Type B pancreatic cell (in vitro differentiated cells): ENCODE data around the gene NAA25. TPM values are rescaled to one million over a fixed set of nuclear protein-coding genes. Genes with fewer than 3 reads are reported as not detected.
A peak's percentile ranks its signal among the peaks of the same experiment; 100 is the strongest.

Experiments used
- DNase-seq: peaks from one replicate; pipeline ENCODE4 v3.0.0; 2021; ENCODE audit warnings: mixed read lengths; ENCODE audit not compliant: unreplicated experiment; ENCODE audit errors: extremely low spot score
- H3K27ac Mint-ChIP-seq: 2 replicates; pipeline ENCODE4 v1.8.0; 2021; ENCODE audit warnings: mild to moderate bottlenecking, mixed read lengths
- H3K27me3 Mint-ChIP-seq: 2 replicates; pipeline ENCODE4 v1.8.0; 2021; ENCODE audit warnings: mixed read lengths
- H3K36me3 Mint-ChIP-seq: 2 replicates; pipeline ENCODE4 v1.8.0; 2021; ENCODE audit warnings: mixed read lengths
- H3K4me1 Mint-ChIP-seq: one replicate; pipeline ENCODE4 v1.8.0; 2021; ENCODE audit warnings: mixed read lengths; ENCODE audit not compliant: unreplicated experiment
- H3K4me3 Mint-ChIP-seq: 2 replicates; pipeline ENCODE4 v1.8.0; 2021; ENCODE audit warnings: mild to moderate bottlenecking, mixed read lengths
- H3K9me3 Mint-ChIP-seq: 2 replicates; pipeline ENCODE4 v1.8.0; 2021; ENCODE audit warnings: mixed read lengths
- CTCF ChIP-seq: fragments of 200-600 bp; sonication (generic); conservative IDR thresholded peaks from 2 replicates; pipeline ENCODE4 v1.5.0; 2021; ENCODE audit warnings: antibody characterized with exemption, mild to moderate bottlenecking
- total RNA-seq: library from RNA; stranded (reverse); gene quantifications from 2 replicates; pipeline ENCODE4 v1.2.1, GENCODE V29; 2021; ENCODE audit warnings: low replicate concordance

Gene NAA25
- total RNA-seq, 1 donor from 2014 or later, result 35.9 TPM

- H3K4me3 Mint-ChIP-seq, result peak overlapping the region; percentile 39
- no peak for DNase-seq
- peaks cover 30% of the 10 kb centered on the region for H3K4me1 Mint-ChIP-seq
- no peaks in the 10 kb centered on the region for H3K27me3 Mint-ChIP-seq
- H3K27ac Mint-ChIP-seq, result peak overlapping the region; percentile 36
- no peaks in the 10 kb centered on the region for H3K9me3 Mint-ChIP-seq
- no peaks in the 10 kb centered on the region for H3K36me3 Mint-ChIP-seq
- no peak for TF ChIP-seq CTCF
Measured at GRCh38 chr12:112122823-112123690, 14.5 kb upstream of the NAA25 start.

DNA sequence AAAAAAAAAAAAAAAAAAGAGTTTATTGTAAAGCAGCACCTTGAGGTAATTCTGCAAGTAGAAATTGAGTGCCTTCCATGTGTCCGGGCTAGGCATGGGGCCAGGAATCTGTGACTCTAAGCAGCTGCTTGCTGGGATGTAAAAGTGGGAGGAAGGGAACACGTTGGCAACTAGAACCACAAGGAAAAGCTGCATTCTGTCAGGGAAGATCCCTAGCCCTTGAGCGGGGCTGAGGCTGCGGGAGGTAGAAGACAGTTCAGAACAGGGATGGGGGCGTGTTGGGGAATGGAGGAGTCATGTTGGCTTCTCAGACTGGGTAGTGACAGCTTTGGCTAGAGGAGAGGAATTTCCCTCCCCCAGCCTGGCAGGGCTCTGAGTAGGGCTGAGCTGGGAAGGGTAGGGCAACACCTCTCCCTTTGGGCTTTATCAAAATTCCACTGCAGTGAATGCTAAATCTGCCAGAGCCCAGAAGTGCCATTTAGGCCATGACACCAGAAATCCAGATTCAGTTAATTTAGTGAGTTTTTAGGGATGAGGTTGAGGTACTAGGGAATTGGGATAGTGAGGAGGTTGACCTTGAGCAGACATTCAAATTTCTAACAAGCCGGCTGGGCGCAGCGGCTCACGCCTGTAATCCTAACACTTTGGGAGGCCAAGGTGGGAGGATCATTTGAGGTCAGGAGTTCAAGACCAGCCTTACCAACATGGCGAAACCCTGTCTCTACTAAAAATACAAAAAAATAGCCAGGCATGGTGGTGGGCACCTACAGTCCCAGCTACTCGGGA is 13.4 kb upstream of the NAA25 start:
- peak overlapping the region; percentile 0 for H3K4me3 Mint-ChIP-seq
- H3K36me3 Mint-ChIP-seq, result no peaks in the 10 kb centered on the region
- no peaks in the 10 kb centered on the region for H3K9me3 Mint-ChIP-seq
- peak overlapping the region; percentile 10 for H3K27ac Mint-ChIP-seq
- DNase-seq, result no peak
- peaks cover 29% of the 10 kb centered on the region for H3K4me1 Mint-ChIP-seq
- no peaks in the 10 kb centered on the region for H3K27me3 Mint-ChIP-seq
- TF ChIP-seq CTCF, result no peak

DNA sequence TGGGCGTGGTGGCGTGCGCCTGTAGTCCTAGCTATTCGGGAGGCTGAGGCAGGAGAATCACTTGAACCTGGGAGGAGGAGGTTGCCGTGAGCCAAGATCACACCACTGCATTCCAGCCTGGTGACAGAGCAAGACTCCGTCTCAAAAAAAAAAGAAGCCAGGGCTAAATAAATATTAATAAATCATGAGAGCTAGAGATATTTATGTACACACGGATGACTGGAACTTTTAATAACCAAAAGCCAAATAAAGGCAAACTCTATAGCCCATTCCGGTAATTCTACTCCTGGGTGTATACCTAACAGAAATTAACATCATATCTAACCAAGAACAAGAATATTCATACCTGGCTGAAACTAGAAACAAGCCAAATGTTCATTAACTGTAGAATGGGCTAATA is 9.1 kb upstream of the NAA25 start:
- Mint-ChIP-seq H3K27me3 (no peaks in the 10 kb centered on the region), H3K27ac (no peak overlapping the region), H3K4me3 (no peak overlapping the region)

GRCh38 chr12:112116232-112117060 is 7.9 kb upstream of the NAA25 start:
- DNase-seq, result no peak
- peak overlapping the region; percentile 58 for H3K4me3 Mint-ChIP-seq
- no peaks in the 10 kb centered on the region for H3K36me3 Mint-ChIP-seq
- no peaks in the 10 kb centered on the region for H3K9me3 Mint-ChIP-seq
- TF ChIP-seq CTCF, result no peak
- peak overlapping the region; percentile 66 for H3K27ac Mint-ChIP-seq
- no peaks in the 10 kb centered on the region for H3K27me3 Mint-ChIP-seq
- H3K4me1 Mint-ChIP-seq, result peaks cover 18% of the 10 kb centered on the region

More for the DNA sequence above, 9.1 kb upstream of the NAA25 start:
- no peaks in the 10 kb centered on the region for H3K36me3 Mint-ChIP-seq
- H3K4me1 Mint-ChIP-seq, result peaks cover 20% of the 10 kb centered on the region
- H3K9me3 Mint-ChIP-seq, result no peaks in the 10 kb centered on the region
- DNase-seq, result no peak
- no peak for TF ChIP-seq CTCF
